B cell (primary cell): ENCODE data around the gene KRT80. TPM values are rescaled to one million over a fixed set of nuclear protein-coding genes. Genes with fewer than 3 reads are reported as not detected.

Experiments
- ATAC-seq: fragments of 200-7000 bp; cut with Tn5 transposase; one replicate; pipeline ENCODE4 v1.10.0; 2021; ENCODE audit warnings: low read depth, mild to moderate bottlenecking, moderate number of reproducible peaks, moderate library complexity
- CTCF ChIA-PET: fragments of 350-600 bp; sonication (Branson Sonifier 250); formaldehyde crosslinking; loops from one replicate; lab custom pipeline; 2021; ENCODE audit warnings: antibody characterized with exemption, inconsistent platforms; lab: Charles Lee
- POLR2A ChIA-PET: fragments of 350-600 bp; sonication (Branson Sonifier 250); formaldehyde crosslinking; loops from one replicate; lab custom pipeline; 2021; ENCODE audit warnings: antibody characterized with exemption; lab: Charles Lee
- DNase-seq: peaks from one replicate; pipeline ENCODE4 v3.0.0; 2013
- H2AFZ ChIP-seq: 2 replicates; pipeline ENCODE4 v1.6.1; 2012; ENCODE audit warnings: mild to moderate bottlenecking, low read depth, low read length; ENCODE audit not compliant: insufficient read depth, poor library complexity, severe bottlenecking
- H3K27ac ChIP-seq, 2 donors: 1 replicate in 1 of 2; 2 replicates in 1 of 2; pipeline ENCODE4 v1.5.1; 2012 to 2013; ENCODE audit warnings: low read length in 2 of 2, mild to moderate bottlenecking in 2 of 2, moderate library complexity in 1 of 2
- H3K27me3 ChIP-seq, 4 experiments: fragments of 200-600 bp in 1 of 4; sonication (generic) in 1 of 4; replicated peaks in 1 of 4; 1 replicate in 2 of 4; 2 replicates in 2 of 4; pipeline versions ENCODE4 v1.6.1 to v1.7.0; 2013 to 2016; ENCODE audit warnings: low read length in 3 of 4, mild to moderate bottlenecking in 2 of 4, mixed read lengths in 1 of 4, moderate library complexity in 1 of 4; ENCODE audit not compliant: insufficient read depth in 4 of 4, control insufficient read depth in 3 of 4; ENCODE audit errors: control extremely low read depth in 1 of 4
- H3K36me3 ChIP-seq, 2 experiments: replicated peaks in 1 of 2; 1 replicate in 1 of 2; 2 replicates in 1 of 2; pipeline versions ENCODE4 v1.6.1 to v1.7.1; 2013; ENCODE audit warnings: low read length in 1 of 2; ENCODE audit not compliant: insufficient read depth in 2 of 2, control insufficient read depth in 1 of 2; ENCODE audit errors: control extremely low read depth in 1 of 2, extremely low read depth in 1 of 2
- H3K4me1 ChIP-seq, 2 donors: fragments of 200-600 bp in 1 of 2; sonication (generic) in 1 of 2; 1 replicate in 1 of 2; 2 replicates in 1 of 2; pipeline versions ENCODE4 v1.5.1 to v1.6.1; 2013 to 2017; ENCODE audit warnings: low read length in 2 of 2; ENCODE audit not compliant: control insufficient read depth in 2 of 2, insufficient read depth in 2 of 2
- H3K4me2 ChIP-seq: replicated peaks from 2 replicates; pipeline ENCODE3; 2012; ENCODE audit warnings: mild to moderate bottlenecking, low read depth, low read length; ENCODE audit not compliant: poor library complexity, severe bottlenecking
- H3K4me3 ChIP-seq, 5 experiments: fragments of 200-600 bp in 1 of 5; sonication (generic) in 1 of 5; 1 replicate in 3 of 5; 2 replicates in 2 of 5; pipeline versions ENCODE4 v1.5.1 to v1.7.0; 2011 to 2016; ENCODE audit warnings: low read length in 4 of 5, mild to moderate bottlenecking in 4 of 5, low read depth in 2 of 5, control low read depth in 1 of 5, moderate library complexity in 1 of 5; ENCODE audit not compliant: insufficient read depth in 1 of 5; ENCODE audit errors: control extremely low read depth in 1 of 5, extremely low read depth in 1 of 5
- H3K79me2 ChIP-seq: fragments of 200-600 bp; sonication (generic); one replicate; pipeline ENCODE4 v1.6.0; 2016; ENCODE audit warnings: low read length; ENCODE audit not compliant: control insufficient read depth, insufficient read depth
- H3K9ac ChIP-seq: fragments of 200-600 bp; sonication (generic); 2 replicates; pipeline ENCODE4 v1.6.1; 2017; ENCODE audit warnings: mild to moderate bottlenecking, low read length, moderate library complexity
- H3K9me3 ChIP-seq, 3 donors: one replicate each; pipeline versions ENCODE4 v1.6.1 to v1.7.1; 2013; ENCODE audit warnings: low read length in 2 of 3; ENCODE audit not compliant: control insufficient read depth in 2 of 3, insufficient read depth in 1 of 3; ENCODE audit errors: control extremely low read depth in 1 of 3
- H4K20me1 ChIP-seq: 2 replicates; pipeline ENCODE4 v1.6.0; 2012; ENCODE audit warnings: mild to moderate bottlenecking, low read length; ENCODE audit not compliant: insufficient read depth, control insufficient read depth, poor library complexity, severe bottlenecking
- H3K27ac Mint-ChIP-seq: one replicate; pipeline ENCODE4 v1.8.0; 2021; ENCODE audit warnings: mixed read lengths
- H3K27me3 Mint-ChIP-seq: one replicate; pipeline ENCODE4 v1.8.0; 2021; ENCODE audit warnings: mixed read lengths
- H3K4me1 Mint-ChIP-seq: one replicate; pipeline ENCODE4 v1.8.0; 2021; ENCODE audit warnings: mixed read lengths
- H3K4me3 Mint-ChIP-seq: one replicate; pipeline ENCODE4 v1.8.0; 2021; ENCODE audit warnings: mixed read lengths
- H3K9me3 Mint-ChIP-seq: one replicate; pipeline ENCODE4 v1.8.0; 2022; ENCODE audit warnings: mixed read lengths; ENCODE audit not compliant: insufficient read depth
- EZH2 ChIP-seq: IDR thresholded peaks from 2 replicates; pipeline ENCODE4 v1.6.1; 2012; ENCODE audit warnings: borderline replicate concordance, low read depth, mild to moderate bottlenecking, moderate library complexity, low read length; ENCODE audit not compliant: insufficient read depth, poor library complexity, severe bottlenecking
- WGBS: methylation state at CpG from one replicate; pipeline ENCODE4 v1.1.5; 2013; ENCODE audit warnings: missing lambda C conversion rate; ENCODE audit not compliant: insufficient coverage; 5-methylcytosine and 5-hydroxymethylcytosine counted together
- intact Hi-C: fragments of 100-400 bp; cut with micrococcal nuclease; formaldehyde crosslinking; loops from one replicate; pipeline ENCODE4 v1.10.0; 2022
- polyA plus RNA-seq: library from polyadenylated mRNA; depleted of rRNA; stranded (reverse); fragments of >200 nt; gene quantifications from 2 replicates; pipeline ENCODE4 v1.2.3, GENCODE V29; 2012
- total RNA-seq, 2 donors: library from RNA; stranded (reverse); fragments of 120-200 nt in 1 of 2; gene quantifications; 1 replicate in 1 of 2; 2 replicates in 1 of 2; pipeline versions ENCODE4 v1.2.3 to v1.2.4, GENCODE V29; 2013 to 2022
- TF ChIP-seq, protein P1 (sequence below): fragments of 200-600 bp; IDR thresholded peaks from one replicate; pipeline ENCODE4 v1.8.0; 2022; ENCODE audit warnings: antibody characterized with exemption, mild to moderate bottlenecking

The KRT80 gene
- total and polyA plus RNA-seq, 2 donors (not counting 1 experiment from before 2014, with no cell fraction given): not detected

DNA sequence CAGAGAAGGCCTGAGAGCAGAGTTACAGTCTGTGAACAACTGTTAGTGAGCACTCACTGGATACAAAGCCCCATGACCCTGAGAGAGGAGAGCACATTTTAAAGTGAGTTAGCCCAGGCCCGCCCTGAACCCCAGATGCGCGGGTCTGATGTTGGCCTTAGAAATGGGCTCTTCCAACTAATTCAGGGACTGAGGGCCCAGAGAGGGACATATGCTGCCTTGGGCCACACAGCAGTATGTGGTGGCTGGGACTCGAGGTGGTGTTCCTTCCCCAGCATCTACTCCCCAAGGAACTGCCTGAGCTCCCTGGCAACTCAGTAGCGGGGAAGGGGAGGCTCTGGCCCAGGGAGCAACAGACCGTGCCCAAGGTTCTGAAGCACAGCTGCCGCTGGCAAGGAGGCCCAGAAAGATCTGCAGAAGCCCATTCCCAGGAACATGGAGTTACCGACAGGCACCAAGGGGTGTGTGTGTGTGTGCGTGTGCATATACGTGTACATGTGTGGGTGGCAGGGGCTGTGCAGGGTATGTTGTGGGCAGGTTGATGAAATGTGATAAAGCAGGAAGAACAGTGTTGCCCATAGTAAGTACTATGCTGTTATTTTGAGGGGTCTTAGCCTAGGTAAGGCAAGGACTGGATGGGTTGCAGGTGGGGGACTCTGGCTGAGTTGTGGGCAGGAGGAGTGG is 40.5 kb downstream of the KRT80 start:
- peaks cover 0 to 14% (median 2%) of the 10 kb centered on the region in 4 experiments for H3K27me3 ChIP-seq
- no peak overlapping the region for H2AFZ ChIP-seq
- no peak for ATAC-seq
- Mint-ChIP-seq H3K27me3 (peaks cover 24% of the 10 kb centered on the region), H3K4me1 (peaks cover 10% of the 10 kb centered on the region), H3K27ac (no peak overlapping the region), H3K4me3 (peak overlapping the region; percentile 18), H3K9me3 (no peaks in the 10 kb centered on the region)
- no peaks in the 10 kb centered on the region for H4K20me1 ChIP-seq
- H3K4me1 ChIP-seq: peaks cover 4 to 21% of the 10 kb centered on the region in 2 donors
- no peaks in the 10 kb centered on the region for H3K79me2 ChIP-seq
- no peak for DNase-seq
- intact Hi-C loops: loop anchor here (10.0 kb wide), 1 partner anchor 724 kb away; no protein-coding TSS in a partner anchor
- WGBS: 97% methylated on average over 7 of the region's 10 CpGs
- no peak overlapping the region for H3K4me3 ChIP-seq
- TF ChIP-seq, protein P1, sequence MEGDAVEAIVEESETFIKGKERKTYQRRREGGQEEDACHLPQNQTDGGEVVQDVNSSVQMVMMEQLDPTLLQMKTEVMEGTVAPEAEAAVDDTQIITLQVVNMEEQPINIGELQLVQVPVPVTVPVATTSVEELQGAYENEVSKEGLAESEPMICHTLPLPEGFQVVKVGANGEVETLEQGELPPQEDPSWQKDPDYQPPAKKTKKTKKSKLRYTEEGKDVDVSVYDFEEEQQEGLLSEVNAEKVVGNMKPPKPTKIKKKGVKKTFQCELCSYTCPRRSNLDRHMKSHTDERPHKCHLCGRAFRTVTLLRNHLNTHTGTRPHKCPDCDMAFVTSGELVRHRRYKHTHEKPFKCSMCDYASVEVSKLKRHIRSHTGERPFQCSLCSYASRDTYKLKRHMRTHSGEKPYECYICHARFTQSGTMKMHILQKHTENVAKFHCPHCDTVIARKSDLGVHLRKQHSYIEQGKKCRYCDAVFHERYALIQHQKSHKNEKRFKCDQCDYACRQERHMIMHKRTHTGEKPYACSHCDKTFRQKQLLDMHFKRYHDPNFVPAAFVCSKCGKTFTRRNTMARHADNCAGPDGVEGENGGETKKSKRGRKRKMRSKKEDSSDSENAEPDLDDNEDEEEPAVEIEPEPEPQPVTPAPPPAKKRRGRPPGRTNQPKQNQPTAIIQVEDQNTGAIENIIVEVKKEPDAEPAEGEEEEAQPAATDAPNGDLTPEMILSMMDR: no peak
- no peak for TF ChIP-seq EZH2
- ChIA-PET POLR2A (no interaction called here), CTCF (interaction anchor here (1.1 kb wide), 1 partner anchor 177 kb away, joined by 4 read pairs; no protein-coding TSS in a partner anchor)
- H3K9ac ChIP-seq: no peak overlapping the region
- no peaks in the 10 kb centered on the region for H3K9me3 ChIP-seq
- H3K27ac ChIP-seq: no peak overlapping the region
- no peaks in the 10 kb centered on the region for H3K36me3 ChIP-seq
- no peak overlapping the region for H3K4me2 ChIP-seq

DNA sequence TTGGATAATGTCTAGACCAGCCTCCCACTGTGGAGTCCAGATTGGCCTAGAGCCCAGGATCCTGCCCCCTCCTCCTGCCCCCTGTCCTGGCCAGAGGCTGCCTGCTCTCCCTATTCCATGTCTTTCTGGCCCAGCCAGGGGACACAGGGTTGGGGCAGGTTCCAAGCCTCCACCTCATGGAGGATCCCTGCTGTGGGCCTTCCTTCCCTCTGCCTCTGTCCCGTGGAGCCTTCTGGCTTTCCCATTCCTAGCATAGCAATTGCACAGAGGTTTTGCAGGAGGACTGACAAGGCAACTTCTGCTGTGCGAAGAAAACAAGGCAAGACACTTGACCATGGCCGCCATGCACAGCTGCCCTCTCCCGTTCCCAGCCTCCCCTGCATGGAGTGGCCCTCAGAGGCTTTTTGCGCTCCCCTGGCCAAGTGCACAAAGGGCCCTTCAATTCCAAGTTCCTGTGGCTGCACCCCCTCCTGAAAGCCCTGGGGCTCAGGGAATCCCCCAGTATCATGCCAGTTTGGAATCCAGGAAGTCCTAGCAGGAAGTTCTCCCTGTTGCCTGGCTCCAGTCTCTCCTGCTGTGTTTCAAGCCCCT is 42.1 kb downstream of the KRT80 start:
- no peaks in the 10 kb centered on the region for H3K79me2 ChIP-seq
- H3K36me3 ChIP-seq: no peaks in the 10 kb centered on the region
- H3K9me3 ChIP-seq: no peaks in the 10 kb centered on the region
- H3K27ac ChIP-seq: no peak overlapping the region
- Mint-ChIP-seq H3K27me3 (peaks cover 24% of the 10 kb centered on the region), H3K9me3 (no peaks in the 10 kb centered on the region), H3K4me3 (no peak overlapping the region), H3K27ac (no peak overlapping the region), H3K4me1 (peaks cover 7% of the 10 kb centered on the region)
- intact Hi-C loops: loop anchor here (10.0 kb wide), 1 partner anchor 725 kb away; no protein-coding TSS in a partner anchor
- no peak overlapping the region for H3K9ac ChIP-seq
- no peak overlapping the region for H3K4me3 ChIP-seq
- CTCF ChIA-PET: no interaction called here
- peaks cover 4 to 10% of the 10 kb centered on the region in 2 donors for H3K4me1 ChIP-seq
- TF ChIP-seq, protein P1: no peak
- no peak for TF ChIP-seq EZH2
- 92% methylated on average over 5 of the region's 5 CpGs for WGBS
- H4K20me1 ChIP-seq: no peaks in the 10 kb centered on the region
- H3K27me3 ChIP-seq: peaks cover 0 to 14% (median 2%) of the 10 kb centered on the region in 4 experiments
- H3K4me2 ChIP-seq: no peak overlapping the region
- no peak overlapping the region for H2AFZ ChIP-seq
- ATAC-seq (no peak), DNase-seq (no peak)
- POLR2A ChIA-PET: no interaction called here
